Upper lobe of left lung (tissue), 4 donors: ENCODE data around the gene CRISPLD2.

ENCODE experiments used
- CTCF ChIP-seq, 6 experiments: fragments of 450-650 bp in 4 of 6; fragments of 200-600 bp in 2 of 6; sonication (generic) in 2 of 6; IDR thresholded peaks; one replicate each; pipeline ENCODE4 v1.5.1; 2016 to 2019; ENCODE audit warnings: antibody characterized with exemption in 6 of 6
- POLR2A ChIP-seq, 4 donors: fragments of 450-650 bp; IDR thresholded peaks; one replicate each; pipeline ENCODE4 v1.5.1; 2016 to 2017; ENCODE audit warnings: antibody characterized with exemption in 4 of 4, mild to moderate bottlenecking in 2 of 4
- POLR2AphosphoS5 ChIP-seq, 2 donors: sonication (generic); formaldehyde crosslinking; IDR thresholded peaks; one replicate each; pipeline ENCODE4 v1.5.1; 2017; ENCODE audit warnings: antibody characterized with exemption in 2 of 2

DNA sequence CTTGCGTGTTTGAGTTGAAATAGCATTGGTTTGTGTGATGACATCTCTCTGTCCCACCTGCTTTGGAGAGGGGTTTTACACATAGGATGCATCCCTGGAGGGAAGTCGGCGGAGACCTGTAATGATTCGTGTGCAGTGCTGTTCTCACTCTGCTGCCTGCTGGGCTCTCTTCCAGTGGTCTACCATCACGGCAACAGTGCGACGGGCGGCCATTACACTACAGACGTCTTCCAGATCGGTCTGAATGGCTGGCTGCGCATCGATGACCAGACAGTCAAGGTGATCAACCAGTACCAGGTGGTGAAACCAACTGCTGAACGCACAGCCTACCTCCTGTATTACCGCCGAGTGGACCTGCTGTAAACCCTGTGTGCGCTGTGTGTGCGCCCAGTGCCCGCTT is 41.1 kb upstream of the CRISPLD2 start:
- no peak for TF ChIP-seq CTCF (IDR thresholded peaks at IDR 0.05)
- no peak for TF ChIP-seq POLR2AphosphoS5 (IDR thresholded peaks at IDR 0.05)
- TF ChIP-seq POLR2A (IDR thresholded peaks at IDR 0.05): no peak
